HepG2 (cell line): Measurements from ENCODE around the gene C11orf91. TPM values are rescaled to one million over a fixed set of nuclear protein-coding genes. Genes with fewer than 3 reads are reported as not detected.

Experiments used
- GABPB1 ChIP-seq: IDR thresholded peaks from 2 replicates; pipeline ENCODE4 v1.6.1; 2016; ENCODE audit warnings: mild to moderate bottlenecking, missing genetic modification reagents, moderate library complexity, missing compliant biosample characterization
- HNRNPH1 ChIP-seq: fragments of 200-400 bp; formaldehyde crosslinking; optimal IDR thresholded peaks from 2 replicates; pipeline ENCODE3; 2017; ENCODE audit warnings: mild to moderate bottlenecking, low read depth, low read length
- MAFK ChIP-seq, 2 experiments: IDR thresholded peaks in 1 of 2; conservative IDR thresholded peaks in 1 of 2; 2 replicates each; pipeline ENCODE4 v1.6.1; 2011; ENCODE audit warnings: improper control_type of control experiment in 2 of 2, low read length in 2 of 2
- MED1 ChIP-seq: sonication (generic); formaldehyde crosslinking; IDR thresholded peaks from 2 replicates; pipeline ENCODE4 v1.4.0; 2020; ENCODE audit warnings: missing genetic modification reagents
- NFE2 ChIP-seq: sonication (generic); formaldehyde crosslinking; IDR thresholded peaks from 2 replicates; pipeline ENCODE4 v1.4.0; 2020; ENCODE audit warnings: missing genetic modification reagents
- RFX3 ChIP-seq: IDR thresholded peaks from 2 replicates; pipeline ENCODE4 v1.6.1; 2016; ENCODE audit warnings: missing biosample characterization, missing genetic modification reagents
- SALL2 ChIP-seq: sonication (generic); formaldehyde crosslinking; IDR thresholded peaks from 2 replicates; pipeline ENCODE4 v1.8.1; 2023; ENCODE audit warnings: mild to moderate bottlenecking, missing genetic modification reagents, inconsistent platforms
- ZBTB20 ChIP-seq: sonication (generic); formaldehyde crosslinking; IDR thresholded peaks from 2 replicates; pipeline ENCODE4 v1.8.1; 2023; ENCODE audit warnings: missing genetic modification reagents, low read depth, mild to moderate bottlenecking, borderline replicate concordance
- ZBTB38 ChIP-seq: sonication (generic); formaldehyde crosslinking; IDR thresholded peaks from 2 replicates; pipeline ENCODE4 v1.5.1; 2020; ENCODE audit warnings: mild to moderate bottlenecking, missing genetic modification reagents
- ZBTB7B ChIP-seq: sonication (generic); formaldehyde crosslinking; IDR thresholded peaks from 2 replicates; pipeline ENCODE4 v1.4.0; 2020; ENCODE audit warnings: missing genetic modification reagents
- ZNF33B ChIP-seq: sonication (generic); formaldehyde crosslinking; IDR thresholded peaks from 2 replicates; pipeline ENCODE4 v1.5.1; 2020; ENCODE audit warnings: mild to moderate bottlenecking, missing genetic modification reagents
- ZNF547 ChIP-seq: sonication (generic); formaldehyde crosslinking; IDR thresholded peaks from 2 replicates; pipeline ENCODE4 v1.5.1; 2020; ENCODE audit warnings: mild to moderate bottlenecking, missing genetic modification reagents
- ZNF615 ChIP-seq: sonication (generic); formaldehyde crosslinking; IDR thresholded peaks from 2 replicates; pipeline ENCODE4 v1.5.0; 2020; ENCODE audit warnings: mild to moderate bottlenecking, missing genetic modification reagents, borderline replicate concordance
- ZNF724P ChIP-seq: sonication (generic); formaldehyde crosslinking; IDR thresholded peaks from 2 replicates; pipeline ENCODE4 v1.8.0; 2022; ENCODE audit warnings: missing genetic modification reagents, borderline replicate concordance
- polyA plus RNA-seq, 8 experiments: library from polyadenylated mRNA; depleted of rRNA in 3 of 8; stranded (reverse) in 7 of 8; unstranded in 1 of 8; fragments of >200 nt; fragmentation: Illumina TruSeq in 4 of 8; extraction: Trizol in 4 of 8; gene quantifications; 2 replicates each; pipeline versions ENCODE4 v1.2.1 to v1.2.3, GENCODE V29; 2011 to 2016; ENCODE audit warnings: low read depth in 4 of 8, missing spikeins in 1 of 8, mixed read lengths in 1 of 8; ENCODE audit not compliant: insufficient read depth in 1 of 8
- total RNA-seq, 5 experiments: library from RNA; depleted of rRNA; stranded (reverse); fragments of >200 nt; fragmentation: Illumina TruSeq; extraction: Trizol; gene quantifications; 2 replicates each; pipeline ENCODE4 v1.2.3, GENCODE V29; 2016; ENCODE audit warnings: low read depth in 1 of 5
- TF ChIP-seq, protein P1 (sequence below): fragments of 450-650 bp; IDR thresholded peaks from 2 replicates; pipeline ENCODE4 v1.6.1; 2017; ENCODE audit warnings: mild to moderate bottlenecking
- TF ChIP-seq, protein P2 (sequence below): sonication (generic); formaldehyde crosslinking; conservative IDR thresholded peaks from 2 replicates; pipeline ENCODE4 v1.4.0; 2020; ENCODE audit warnings: missing genetic modification reagents
- TF ChIP-seq, protein P3 (sequence below): sonication (generic); formaldehyde crosslinking; IDR thresholded peaks from 2 replicates; pipeline ENCODE4 v1.4.0; 2020; ENCODE audit warnings: mild to moderate bottlenecking, low read depth, missing genetic modification reagents
- TF ChIP-seq, protein P4 (sequence below), 2 experiments: sonication (generic) in 1 of 2; formaldehyde crosslinking in 1 of 2; IDR thresholded peaks; 2 replicates each; pipeline versions ENCODE4 v1.6.1 to v1.9.0; 2014 to 2022; ENCODE audit warnings: antibody characterized with exemption in 1 of 2, borderline replicate concordance in 1 of 2, inconsistent platforms in 1 of 2, low read depth in 1 of 2, missing genetic modification reagents in 1 of 2

The C11orf91 gene
- total and polyA plus RNA-seq, 2 of the 13 experiments (the other 11 are each of a cell fraction or from before 2014, with no cell fraction given), result 0.35 TPM; not detected in 1

DNA sequence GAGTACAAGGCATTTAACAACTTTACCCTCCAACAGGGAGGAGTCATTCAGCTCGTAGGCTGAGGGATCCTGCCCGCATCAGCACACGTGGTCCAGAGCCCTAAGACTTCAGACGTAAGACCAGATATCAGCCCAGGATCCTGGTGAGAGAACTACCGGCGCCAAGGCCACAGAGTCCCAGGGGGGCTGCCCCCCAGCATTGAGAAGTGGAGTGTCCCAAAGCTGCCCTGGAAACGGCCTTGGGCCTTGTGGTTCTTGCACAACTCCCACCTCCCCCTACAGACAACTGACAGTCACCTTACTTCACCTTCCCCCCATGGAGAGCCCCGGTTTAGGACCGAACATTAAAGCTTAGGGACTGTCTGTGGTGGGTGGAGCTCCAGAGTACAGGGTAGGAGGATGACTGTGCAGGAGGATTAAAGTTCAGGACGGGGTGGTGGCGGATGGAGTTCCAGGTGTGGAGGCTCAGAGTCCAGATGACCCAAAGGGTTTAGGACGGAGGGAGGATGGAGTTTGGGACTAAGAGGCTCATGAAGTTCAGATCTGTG, 1.0 kb downstream of the C11orf91 start (continued):
- TF ChIP-seq, protein P1, sequence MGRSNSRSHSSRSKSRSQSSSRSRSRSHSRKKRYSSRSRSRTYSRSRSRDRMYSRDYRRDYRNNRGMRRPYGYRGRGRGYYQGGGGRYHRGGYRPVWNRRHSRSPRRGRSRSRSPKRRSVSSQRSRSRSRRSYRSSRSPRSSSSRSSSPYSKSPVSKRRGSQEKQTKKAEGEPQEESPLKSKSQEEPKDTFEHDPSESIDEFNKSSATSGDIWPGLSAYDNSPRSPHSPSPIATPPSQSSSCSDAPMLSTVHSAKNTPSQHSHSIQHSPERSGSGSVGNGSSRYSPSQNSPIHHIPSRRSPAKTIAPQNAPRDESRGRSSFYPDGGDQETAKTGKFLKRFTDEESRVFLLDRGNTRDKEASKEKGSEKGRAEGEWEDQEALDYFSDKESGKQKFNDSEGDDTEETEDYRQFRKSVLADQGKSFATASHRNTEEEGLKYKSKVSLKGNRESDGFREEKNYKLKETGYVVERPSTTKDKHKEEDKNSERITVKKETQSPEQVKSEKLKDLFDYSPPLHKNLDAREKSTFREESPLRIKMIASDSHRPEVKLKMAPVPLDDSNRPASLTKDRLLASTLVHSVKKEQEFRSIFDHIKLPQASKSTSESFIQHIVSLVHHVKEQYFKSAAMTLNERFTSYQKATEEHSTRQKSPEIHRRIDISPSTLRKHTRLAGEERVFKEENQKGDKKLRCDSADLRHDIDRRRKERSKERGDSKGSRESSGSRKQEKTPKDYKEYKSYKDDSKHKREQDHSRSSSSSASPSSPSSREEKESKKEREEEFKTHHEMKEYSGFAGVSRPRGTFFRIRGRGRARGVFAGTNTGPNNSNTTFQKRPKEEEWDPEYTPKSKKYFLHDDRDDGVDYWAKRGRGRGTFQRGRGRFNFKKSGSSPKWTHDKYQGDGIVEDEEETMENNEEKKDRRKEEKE, result no peak
- TF ChIP-seq ZNF615 (CRISPR knock-in tag) (peak; percentile 74; the same call in 1 of the 2 replicates), ZNF724P (CRISPR knock-in tag) (peak; percentile 54; the same call in 1 of the 2 replicates), GABPB1 (CRISPR knock-in tag) (peak; percentile 31; the same call in 1 of the 2 replicates), RFX3 (peak; percentile 69), ZNF33B (CRISPR knock-in tag) (no peak; the same call in 1 of the 2 replicates), HNRNPH1 (no peak), SALL2 (CRISPR knock-in tag) (peak; percentile 64; the same call in 1 of the 2 replicates), ZNF547 (CRISPR knock-in tag) (no peak), MED1 (CRISPR knock-in tag) (peak; percentile 81), ZBTB20 (CRISPR knock-in tag) (0 out of 2 replicates have a peak, but pooled peaks have one; percentile 18), ZBTB7B (CRISPR knock-in tag) (peak; percentile 64; the same call in 1 of the 2 replicates), ZBTB38 (no peak), MAFK (conservative IDR thresholded peaks at IDR 0.05 in 1 of 2, IDR thresholded peaks at IDR 0.05 in 1 of 2; ENCODE audit: low read length in 2 of 2) (0 out of 4 replicates have a peak, but pooled peaks of 1 of the 2 experiments have one; percentile 11), NFE2 (CRISPR knock-in tag) (peak; percentile 59; the same call in 1 of the 2 replicates)
- TF ChIP-seq, protein P2, sequence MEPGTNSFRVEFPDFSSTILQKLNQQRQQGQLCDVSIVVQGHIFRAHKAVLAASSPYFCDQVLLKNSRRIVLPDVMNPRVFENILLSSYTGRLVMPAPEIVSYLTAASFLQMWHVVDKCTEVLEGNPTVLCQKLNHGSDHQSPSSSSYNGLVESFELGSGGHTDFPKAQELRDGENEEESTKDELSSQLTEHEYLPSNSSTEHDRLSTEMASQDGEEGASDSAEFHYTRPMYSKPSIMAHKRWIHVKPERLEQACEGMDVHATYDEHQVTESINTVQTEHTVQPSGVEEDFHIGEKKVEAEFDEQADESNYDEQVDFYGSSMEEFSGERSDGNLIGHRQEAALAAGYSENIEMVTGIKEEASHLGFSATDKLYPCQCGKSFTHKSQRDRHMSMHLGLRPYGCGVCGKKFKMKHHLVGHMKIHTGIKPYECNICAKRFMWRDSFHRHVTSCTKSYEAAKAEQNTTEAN (CRISPR knock-in tag), result 0 out of 2 replicates have a peak, but pooled peaks have one; percentile 38
- TF ChIP-seq, protein P3, sequence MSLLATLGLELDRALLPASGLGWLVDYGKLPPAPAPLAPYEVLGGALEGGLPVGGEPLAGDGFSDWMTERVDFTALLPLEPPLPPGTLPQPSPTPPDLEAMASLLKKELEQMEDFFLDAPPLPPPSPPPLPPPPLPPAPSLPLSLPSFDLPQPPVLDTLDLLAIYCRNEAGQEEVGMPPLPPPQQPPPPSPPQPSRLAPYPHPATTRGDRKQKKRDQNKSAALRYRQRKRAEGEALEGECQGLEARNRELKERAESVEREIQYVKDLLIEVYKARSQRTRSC (CRISPR knock-in tag), result no peak
- TF ChIP-seq, protein P4, sequence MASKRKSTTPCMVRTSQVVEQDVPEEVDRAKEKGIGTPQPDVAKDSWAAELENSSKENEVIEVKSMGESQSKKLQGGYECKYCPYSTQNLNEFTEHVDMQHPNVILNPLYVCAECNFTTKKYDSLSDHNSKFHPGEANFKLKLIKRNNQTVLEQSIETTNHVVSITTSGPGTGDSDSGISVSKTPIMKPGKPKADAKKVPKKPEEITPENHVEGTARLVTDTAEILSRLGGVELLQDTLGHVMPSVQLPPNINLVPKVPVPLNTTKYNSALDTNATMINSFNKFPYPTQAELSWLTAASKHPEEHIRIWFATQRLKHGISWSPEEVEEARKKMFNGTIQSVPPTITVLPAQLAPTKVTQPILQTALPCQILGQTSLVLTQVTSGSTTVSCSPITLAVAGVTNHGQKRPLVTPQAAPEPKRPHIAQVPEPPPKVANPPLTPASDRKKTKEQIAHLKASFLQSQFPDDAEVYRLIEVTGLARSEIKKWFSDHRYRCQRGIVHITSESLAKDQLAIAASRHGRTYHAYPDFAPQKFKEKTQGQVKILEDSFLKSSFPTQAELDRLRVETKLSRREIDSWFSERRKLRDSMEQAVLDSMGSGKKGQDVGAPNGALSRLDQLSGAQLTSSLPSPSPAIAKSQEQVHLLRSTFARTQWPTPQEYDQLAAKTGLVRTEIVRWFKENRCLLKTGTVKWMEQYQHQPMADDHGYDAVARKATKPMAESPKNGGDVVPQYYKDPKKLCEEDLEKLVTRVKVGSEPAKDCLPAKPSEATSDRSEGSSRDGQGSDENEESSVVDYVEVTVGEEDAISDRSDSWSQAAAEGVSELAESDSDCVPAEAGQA (IDR thresholded peaks at IDR 0.05; ENCODE audit: low read depth), result no peak
- TF ChIP-seq, protein P4 (CRISPR knock-in tag; IDR thresholded peaks at IDR 0.05; ENCODE audit: borderline replicate concordance), result no peak
